GM18511 (cell line): ENCODE data around the gene ROBO1.
"Not testable (repeated sequence)": the region's sequence is repeated elsewhere in the genome, so short reads cannot be mapped to it uniquely, and the experiment has no call there.

Experiments
- ATAC-seq: cut with Tn5 transposase; IDR thresholded peaks from one replicate; pipeline ENCODE4 v1.9.1; 2021; ENCODE audit warnings: mild to moderate bottlenecking, moderate library complexity; ENCODE audit not compliant: unreplicated experiment

ROBO1 gene

GRCh38 chr3:79558943-79559342 lies 208.9 kb downstream of the ROBO1 start:
- ATAC-seq: no peak

GRCh38 chr3:79555655-79556054 lies 212.1 kb downstream of the ROBO1 start:
- ATAC-seq: no peak

GRCh38 chr3:79551997-79552396 lies 215.8 kb downstream of the ROBO1 start:
- ATAC-seq: no peak

DNA sequence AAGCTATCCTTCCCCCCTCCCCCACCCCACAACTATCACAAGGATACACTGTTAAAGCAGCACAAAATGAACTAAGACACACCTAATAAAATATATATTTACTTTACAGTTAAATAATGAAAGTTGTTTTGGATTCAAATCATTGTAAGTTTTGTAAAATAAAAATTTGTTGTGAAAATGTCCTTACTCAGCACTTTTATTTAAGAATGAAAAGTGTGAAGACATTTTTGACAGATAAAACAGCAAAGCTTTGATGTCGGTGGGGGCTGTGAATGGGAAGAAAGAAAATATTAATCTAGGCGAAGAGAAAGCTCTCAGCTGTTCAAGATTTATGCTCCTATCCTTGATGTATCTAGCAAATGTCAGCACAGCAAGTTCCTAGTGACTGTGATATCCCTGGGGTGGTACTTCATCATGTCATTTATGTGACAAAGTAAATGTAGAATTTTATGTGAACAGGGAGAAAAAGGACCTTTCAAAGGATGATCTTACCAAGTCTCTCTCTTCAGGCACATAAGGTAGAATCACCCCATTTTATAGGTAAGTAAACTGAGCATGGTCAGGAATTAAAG lies 216.4 kb downstream of the ROBO1 start:
- ATAC-seq: no peak

- ATAC-seq: no peak
Observed at GRCh38 chr3:79543218-79543982, 224.4 kb downstream of the ROBO1 start.

DNA sequence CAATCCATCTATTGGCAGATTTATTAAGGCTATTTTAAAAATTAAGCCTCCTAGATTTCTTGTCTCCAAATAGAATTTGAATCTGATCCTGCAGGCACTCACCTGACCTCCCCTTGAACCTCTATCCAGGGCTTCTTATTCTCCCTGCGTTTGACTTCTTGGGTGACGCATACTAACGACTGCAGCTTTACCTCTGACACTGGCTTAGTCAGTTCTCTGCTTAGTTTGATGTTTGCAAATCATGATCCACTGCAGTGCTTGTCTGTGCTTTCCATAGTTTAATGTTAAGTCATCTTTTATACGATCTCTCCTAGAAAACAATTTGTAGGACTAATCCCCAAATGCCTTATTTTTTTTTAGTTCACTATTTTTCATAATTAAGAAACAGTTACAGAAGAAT lies 233.1 kb downstream of the ROBO1 start:
- no peak for ATAC-seq

DNA sequence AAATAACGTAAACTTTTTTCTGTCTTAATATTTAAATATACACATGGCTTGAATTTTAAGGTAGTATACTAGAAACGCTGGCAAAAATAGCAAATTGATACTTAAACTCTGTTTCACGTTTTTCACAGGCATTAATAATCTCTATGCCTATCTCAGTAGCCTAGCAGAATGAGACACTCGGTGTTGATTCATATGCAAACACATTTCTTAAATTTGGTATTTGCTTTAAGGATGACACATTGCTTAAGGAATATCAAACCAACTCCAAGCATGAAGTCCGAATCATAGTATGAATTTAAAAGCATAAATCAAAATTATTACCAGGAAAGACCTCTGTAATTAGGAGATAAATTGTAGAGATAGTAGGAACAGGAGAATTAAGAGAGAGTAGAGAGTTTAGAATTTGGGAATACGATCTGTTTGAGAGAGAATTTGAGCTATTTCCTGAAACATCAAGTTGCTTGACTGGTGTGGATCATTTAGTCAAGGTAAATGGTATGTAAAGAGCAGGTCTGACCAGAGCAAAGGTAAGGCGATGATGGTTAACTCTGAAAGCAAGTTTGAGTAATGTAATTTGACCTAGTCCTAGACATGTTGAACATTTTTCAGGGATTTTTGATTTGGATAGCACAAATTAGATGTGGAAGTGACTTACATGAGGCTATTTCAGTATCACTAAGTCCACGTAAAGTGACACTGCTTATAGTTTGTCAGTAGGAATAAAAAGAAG lies 236.1 kb downstream of the ROBO1 start:
- no peak for ATAC-seq

DNA sequence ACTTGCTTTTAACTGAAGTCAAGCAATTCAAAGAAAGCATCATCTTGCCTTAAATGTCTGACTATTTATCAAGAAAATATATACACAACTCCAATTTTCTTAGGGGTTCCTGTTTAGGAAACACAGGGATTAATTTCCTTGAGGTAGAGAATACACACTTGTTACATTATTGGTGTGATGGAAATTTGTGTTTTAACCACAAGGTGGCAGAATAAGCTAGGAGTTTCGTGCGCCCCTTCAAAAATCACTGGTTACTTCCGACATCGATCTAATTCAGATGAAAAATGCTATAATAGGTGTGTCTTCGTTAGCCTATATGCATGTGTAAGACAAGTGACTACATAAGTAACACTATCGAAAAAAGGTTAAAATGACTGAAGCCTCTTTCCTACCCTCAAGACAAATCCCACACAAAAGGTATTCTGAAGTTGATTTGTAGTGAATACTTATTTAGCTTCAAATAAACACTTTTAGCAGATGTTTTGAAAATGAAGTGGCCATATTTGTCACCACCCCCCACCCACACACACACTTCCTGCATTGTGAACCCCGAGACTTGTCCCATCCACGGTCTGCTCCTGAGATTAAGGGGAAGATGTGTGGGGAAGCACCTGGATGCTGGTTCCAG lies 246.5 kb downstream of the ROBO1 start:
- ATAC-seq: peak; percentile 73

- no peak for ATAC-seq
Observed at GRCh38 chr3:79517766-79518413, 249.9 kb downstream of the ROBO1 start.

DNA sequence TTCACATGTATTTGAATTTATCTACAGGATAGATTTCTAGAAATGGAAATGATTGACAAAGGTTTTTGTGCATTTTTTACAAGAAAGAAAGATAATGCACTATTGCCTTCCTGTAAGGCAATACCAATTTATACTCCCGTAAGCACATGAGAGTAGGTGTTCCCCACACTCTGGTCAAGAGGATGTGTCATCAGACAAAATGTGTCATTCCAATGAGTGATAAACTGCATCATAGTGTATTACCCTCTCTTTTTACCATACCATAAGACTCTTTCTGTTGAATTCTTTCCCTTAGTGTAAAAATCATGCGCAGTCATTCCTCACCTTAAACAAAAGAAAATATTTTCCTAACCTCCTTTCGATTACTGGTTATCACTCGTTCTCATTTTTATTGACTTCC lies 251.0 kb downstream of the ROBO1 start:
- no peak for ATAC-seq

DNA sequence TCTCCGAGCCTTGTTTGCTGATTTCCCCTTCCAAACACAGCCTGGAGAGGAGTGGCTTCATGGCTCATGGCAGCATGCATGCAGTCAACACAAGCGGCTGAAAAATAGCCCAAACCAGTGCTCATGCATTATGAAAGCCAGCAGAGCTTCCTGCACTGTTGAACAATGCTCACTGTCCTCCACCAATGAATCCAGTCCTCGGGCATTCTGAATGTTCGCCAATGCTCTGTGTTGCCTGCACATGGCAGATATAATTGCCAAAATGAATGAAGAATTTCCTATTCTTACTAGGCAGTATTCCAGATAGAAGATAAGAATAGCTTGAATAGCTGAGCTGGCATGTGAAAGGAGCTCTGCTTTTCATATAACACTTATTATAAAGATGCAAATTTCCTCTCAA lies 252.7 kb downstream of the ROBO1 start:
- no peak for ATAC-seq

GRCh38 chr3:79514069-79514468 lies 253.7 kb downstream of the ROBO1 start:
- ATAC-seq: no peak

DNA sequence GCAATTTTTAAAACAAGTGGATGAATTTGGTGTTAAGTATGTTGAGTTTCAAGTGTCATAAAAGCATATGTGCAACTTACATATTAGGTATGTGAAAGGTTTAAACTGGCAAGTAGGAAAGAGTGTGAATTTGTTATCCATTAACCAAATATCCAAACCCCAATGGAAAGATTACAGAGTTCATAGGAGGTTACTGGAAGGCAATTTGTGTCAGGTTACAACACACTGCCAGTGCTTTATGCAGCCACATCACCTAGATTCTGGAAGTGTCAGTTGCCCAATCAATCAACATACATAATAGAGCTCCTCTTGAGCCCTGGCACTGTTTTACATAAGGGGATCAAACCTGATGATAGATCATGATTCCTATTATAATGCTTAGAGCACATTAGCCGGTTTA lies 261.0 kb downstream of the ROBO1 start:
- no peak for ATAC-seq

GRCh38 chr3:79502216-79502681 lies 265.5 kb downstream of the ROBO1 start:
- not testable (repeated sequence) for ATAC-seq

DNA sequence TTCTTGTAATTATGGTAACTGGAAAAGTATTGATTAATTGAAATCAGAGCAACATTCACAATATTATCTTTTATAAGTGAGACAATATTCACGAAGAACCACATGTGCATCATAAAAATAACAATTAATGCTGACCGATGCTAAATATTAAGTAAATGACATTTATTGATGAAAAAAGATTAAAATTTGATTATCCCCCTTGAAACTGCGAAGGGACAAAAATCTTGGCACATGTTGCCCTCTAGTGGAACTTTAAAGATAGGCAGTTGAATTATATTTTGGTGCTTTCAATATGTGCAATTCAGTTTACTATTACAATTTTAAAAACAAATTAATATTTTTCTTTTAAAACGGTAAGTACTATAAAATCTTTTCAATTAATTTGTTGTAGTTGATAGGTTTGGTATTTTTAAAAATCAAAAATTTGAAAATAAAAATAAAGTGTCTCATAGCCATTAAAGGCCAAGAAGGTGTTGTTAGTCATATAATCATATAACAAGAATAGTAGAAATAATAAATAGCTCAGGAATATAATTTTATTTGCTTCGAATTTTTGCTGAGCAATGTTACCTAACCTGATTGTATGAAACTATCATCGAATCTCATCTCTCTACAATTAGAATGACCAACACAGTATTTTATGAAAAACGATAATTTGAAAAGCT lies 270.2 kb downstream of the ROBO1 start:
- peak; percentile 83 for ATAC-seq

GRCh38 chr3:79491029-79491641 lies 276.7 kb downstream of the ROBO1 start:
- ATAC-seq: no peak

- no peak for ATAC-seq
Observed at GRCh38 chr3:79490165-79491028, 277.4 kb downstream of the ROBO1 start.

DNA sequence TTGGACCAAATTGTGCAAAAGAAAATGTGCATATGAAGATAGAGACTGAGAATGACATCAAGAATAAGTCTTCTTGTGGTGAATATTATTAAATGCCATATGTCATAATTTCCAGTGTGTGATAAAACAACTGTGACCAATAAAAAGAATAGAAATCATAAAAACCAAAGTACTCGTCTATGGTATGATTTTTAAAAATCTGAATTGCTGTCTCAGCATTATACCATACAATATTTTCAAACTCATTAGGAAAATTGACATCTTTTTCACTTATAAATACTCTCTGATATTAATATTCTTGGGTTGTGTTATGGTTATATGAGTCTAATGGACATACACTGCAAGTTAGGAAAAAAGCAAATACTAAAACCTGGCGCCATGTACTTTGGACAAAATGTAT lies 279.4 kb downstream of the ROBO1 start:
- no peak for ATAC-seq

- ATAC-seq: no peak
Observed at GRCh38 chr3:79480746-79481145, 287.1 kb downstream of the ROBO1 start.
